CD4-positive, alpha-beta memory T cell (primary cell): ENCODE results near the gene SPATS2L. TPM values are rescaled to one million over a fixed set of nuclear protein-coding genes. Genes with fewer than 3 reads are reported as not detected.

Experiments used
- CTCF ChIA-PET: fragments of 350-600 bp; sonication (Branson Sonifier 250); formaldehyde crosslinking; loops from one replicate; lab custom pipeline; 2021; ENCODE audit warnings: inconsistent platforms; ENCODE audit not compliant: partially characterized antibody; lab: Charles Lee
- POLR2A ChIA-PET: fragments of 350-600 bp; sonication (Branson Sonifier 250); formaldehyde crosslinking; loops from one replicate; lab custom pipeline; 2021; ENCODE audit not compliant: partially characterized antibody; lab: Charles Lee
- DNase-seq, 5 donors: peaks; one replicate each; pipeline versions ENCODE4 v3.0.0 to v3.0.0-alpha.2; 2020 to 2022; ENCODE audit warnings: mixed read lengths in 1 of 5
- H3K27ac ChIP-seq: one replicate; pipeline ENCODE4 v1.7.0; 2013; ENCODE audit warnings: low read depth, low read length
- H3K27me3 ChIP-seq: 2 replicates; pipeline ENCODE4 v1.7.0; 2013; ENCODE audit warnings: mild to moderate bottlenecking, low read length, moderate library complexity; ENCODE audit not compliant: insufficient read depth
- H3K36me3 ChIP-seq: 2 replicates; pipeline ENCODE4 v1.7.0; 2013; ENCODE audit warnings: mild to moderate bottlenecking, low read length, moderate library complexity; ENCODE audit not compliant: insufficient read depth
- H3K4me1 ChIP-seq: 2 replicates; pipeline ENCODE4 v1.7.0; 2013; ENCODE audit warnings: mild to moderate bottlenecking, low read length, moderate library complexity; ENCODE audit not compliant: insufficient read depth
- H3K4me3 ChIP-seq, 2 donors: one replicate each; pipeline ENCODE4 v1.7.0; 2013; ENCODE audit warnings: low read length in 2 of 2, mild to moderate bottlenecking in 1 of 2
- H3K9me3 ChIP-seq, 2 donors: one replicate each; pipeline ENCODE4 v1.7.0; 2013; ENCODE audit warnings: low read length in 2 of 2, control low read depth in 1 of 2; ENCODE audit not compliant: control insufficient read depth in 1 of 2
- H3K27ac Mint-ChIP-seq, 7 donors: one replicate each; pipeline ENCODE4 v1.8.0; 2020 to 2021; ENCODE audit warnings: mixed read lengths in 7 of 7, mild to moderate bottlenecking in 6 of 7, inconsistent platforms in 3 of 7, moderate library complexity in 3 of 7
- H3K27me3 Mint-ChIP-seq, 2 donors: one replicate each; pipeline ENCODE4 v1.8.0; 2020 to 2021; ENCODE audit warnings: mixed read lengths in 2 of 2
- H3K36me3 Mint-ChIP-seq, 2 donors: one replicate each; pipeline ENCODE4 v1.8.0; 2020 to 2021; ENCODE audit warnings: mixed read lengths in 2 of 2, inconsistent platforms in 1 of 2, mild to moderate bottlenecking in 1 of 2
- H3K4me1 Mint-ChIP-seq, 4 donors: one replicate each; pipeline ENCODE4 v1.8.0; 2020 to 2021; ENCODE audit warnings: mixed read lengths in 4 of 4, mild to moderate bottlenecking in 1 of 4
- H3K4me3 Mint-ChIP-seq, 8 donors: one replicate each; pipeline ENCODE4 v1.8.0; 2020 to 2021; ENCODE audit warnings: mixed read lengths in 8 of 8, mild to moderate bottlenecking in 7 of 8, moderate library complexity in 6 of 8, inconsistent platforms in 3 of 8
- H3K9me3 Mint-ChIP-seq, 8 donors: one replicate each; pipeline ENCODE4 v1.8.0; 2020 to 2021; ENCODE audit warnings: mixed read lengths in 8 of 8, mild to moderate bottlenecking in 5 of 8, inconsistent platforms in 3 of 8, moderate library complexity in 1 of 8
- intact Hi-C: fragments of 100-400 bp; cut with micrococcal nuclease; formaldehyde crosslinking; loops from one replicate; pipeline ENCODE4 v1.15.1; 2023
- polyA plus RNA-seq, 2 donors: library from polyadenylated mRNA; unstranded; fragments of 300-500 nt; fragmentation: Illumina TruSeq; gene quantifications; one replicate each; pipeline ENCODE4 v1.2.3, GENCODE V29; 2021
- total RNA-seq, 2 experiments: library from RNA; stranded (reverse); gene quantifications; one replicate each; pipeline ENCODE4 v1.2.3, GENCODE V29; 2021

The SPATS2L gene
- total and polyA plus RNA-seq, 4 experiments from 2014 or later = 5.2 to 6.6 (median 6.0) TPM

- no peak overlapping the region for H3K27ac ChIP-seq
- H3K9me3 Mint-ChIP-seq = no peaks in the 10 kb centered on the region
- peaks cover 1 to 2% of the 10 kb centered on the region in 2 donors for H3K27me3 Mint-ChIP-seq
- no peak overlapping the region for H3K4me3 ChIP-seq
- no peaks in the 10 kb centered on the region for H3K36me3 ChIP-seq
- ChIA-PET CTCF (no interaction called here), POLR2A (no interaction called here)
- no peaks in the 10 kb centered on the region for H3K9me3 ChIP-seq
- H3K4me1 ChIP-seq = no peaks in the 10 kb centered on the region
- peaks cover 0 to 9% (median under 1%) of the 10 kb centered on the region in 4 donors for H3K4me1 Mint-ChIP-seq
- H3K36me3 Mint-ChIP-seq = no peaks in the 10 kb centered on the region
- intact Hi-C loops = no loop called here
- no peak for DNase-seq
- H3K27me3 ChIP-seq = no peaks in the 10 kb centered on the region
- no peak overlapping the region for H3K27ac Mint-ChIP-seq
- H3K4me3 Mint-ChIP-seq = no peak overlapping the region
Observed at GRCh38 chr2:200319548-200320337, 13.2 kb downstream of the SPATS2L start.

- no peak overlapping the region for H3K27ac ChIP-seq
- peaks cover 0 to 9% (median under 1%) of the 10 kb centered on the region in 4 donors for H3K4me1 Mint-ChIP-seq
- no peak overlapping the region for H3K27ac Mint-ChIP-seq
- H3K4me3 Mint-ChIP-seq = no peak overlapping the region
- no peak overlapping the region for H3K4me3 ChIP-seq
- H3K9me3 ChIP-seq = no peaks in the 10 kb centered on the region
- no peaks in the 10 kb centered on the region for H3K9me3 Mint-ChIP-seq
- H3K4me1 ChIP-seq = no peaks in the 10 kb centered on the region
- ChIA-PET CTCF (no interaction called here), POLR2A (no interaction called here)
- H3K36me3 ChIP-seq = no peaks in the 10 kb centered on the region
- H3K27me3 Mint-ChIP-seq = peaks cover 1 to 2% of the 10 kb centered on the region in 2 donors
- H3K27me3 ChIP-seq = no peaks in the 10 kb centered on the region
- no peak for DNase-seq
- no peaks in the 10 kb centered on the region for H3K36me3 Mint-ChIP-seq
- intact Hi-C loops = no loop called here
Observed at GRCh38 chr2:200320344-200320743, 13.9 kb downstream of the SPATS2L start.

DNA sequence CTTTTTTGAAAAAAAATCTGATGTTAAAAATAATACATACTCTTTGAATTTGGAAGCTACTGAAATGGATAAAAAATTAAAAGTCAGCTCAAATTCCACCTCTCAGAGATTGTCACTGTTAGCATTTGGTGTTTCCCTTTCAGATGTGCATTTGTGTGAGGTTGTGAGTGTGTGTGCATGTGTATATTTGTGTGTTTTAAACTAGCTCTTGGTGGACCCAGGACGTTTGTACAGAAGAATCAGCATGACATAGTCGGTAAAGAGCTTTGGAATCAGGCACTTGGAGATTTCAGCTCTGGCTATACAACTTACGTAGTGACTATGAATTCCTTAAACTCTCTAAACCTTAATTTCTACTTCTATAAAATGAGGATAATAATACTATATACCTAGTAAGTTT, 14.5 kb downstream of the SPATS2L start:
- Mint-ChIP-seq H3K4me1 (peaks cover 0 to 9% (median under 1%) of the 10 kb centered on the region in 4 donors), H3K9me3 (no peaks in the 10 kb centered on the region), H3K27ac (no peak overlapping the region), H3K27me3 (peaks cover 1 to 2% of the 10 kb centered on the region in 2 donors), H3K4me3 (no peak overlapping the region), H3K36me3 (no peaks in the 10 kb centered on the region)
- H3K27me3 ChIP-seq = no peaks in the 10 kb centered on the region
- H3K36me3 ChIP-seq = no peaks in the 10 kb centered on the region
- no peak overlapping the region for H3K4me3 ChIP-seq
- no peak for DNase-seq
- H3K9me3 ChIP-seq = no peaks in the 10 kb centered on the region
- intact Hi-C loops = no loop called here
- POLR2A ChIA-PET = no interaction called here
- no peak overlapping the region for H3K27ac ChIP-seq
- no peaks in the 10 kb centered on the region for H3K4me1 ChIP-seq
- CTCF ChIA-PET = no interaction called here

DNA sequence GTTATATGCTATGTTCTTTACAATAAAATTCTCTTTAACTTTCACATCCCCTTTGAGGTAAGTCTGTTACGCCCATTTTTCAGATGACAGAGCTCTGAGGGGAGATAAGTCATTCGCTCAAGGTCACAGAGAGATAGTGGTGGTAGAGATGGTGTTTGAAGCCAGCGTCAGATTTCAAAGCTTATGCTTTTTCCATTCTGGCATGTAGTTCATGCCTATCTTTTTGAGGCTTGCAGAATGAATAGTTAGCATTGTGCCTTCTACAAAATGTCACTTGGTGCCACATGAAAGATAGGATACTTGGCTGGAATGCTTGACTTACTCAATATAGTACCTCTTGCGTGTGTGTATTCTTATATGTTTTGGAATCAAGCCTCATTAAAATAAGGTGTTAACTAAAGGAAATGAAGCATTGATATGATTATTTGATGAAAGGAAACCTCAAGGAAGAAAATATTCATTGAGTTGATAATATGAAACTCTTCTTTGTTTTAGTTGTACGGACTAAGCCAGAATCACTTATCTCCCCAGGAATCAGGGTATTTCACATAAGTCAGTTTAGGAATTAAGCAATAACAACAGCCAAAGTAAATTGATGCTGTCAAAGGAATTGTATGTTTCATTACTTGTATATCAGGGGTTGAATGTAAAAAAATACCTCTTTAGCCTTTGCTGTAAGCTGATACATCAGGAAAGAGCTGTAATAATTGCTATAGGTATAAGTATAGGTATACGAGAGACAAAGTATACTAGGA, 15.5 kb downstream of the SPATS2L start:
- Mint-ChIP-seq H3K27me3 (peaks cover 1 to 2% of the 10 kb centered on the region in 2 donors), H3K36me3 (no peaks in the 10 kb centered on the region), H3K4me3 (no peak overlapping the region), H3K9me3 (no peaks in the 10 kb centered on the region), H3K27ac (no peak overlapping the region), H3K4me1 (peaks cover 0 to 9% (median under 1%) of the 10 kb centered on the region in 4 donors)
- Histone ChIP-seq H3K27ac (no peak overlapping the region), H3K27me3 (no peaks in the 10 kb centered on the region), H3K4me3 (no peak overlapping the region), H3K4me1 (no peaks in the 10 kb centered on the region), H3K36me3 (no peaks in the 10 kb centered on the region), H3K9me3 (no peaks in the 10 kb centered on the region)
- no peak for DNase-seq
- CTCF ChIA-PET = no interaction called here
- POLR2A ChIA-PET = no interaction called here
- intact Hi-C loops = no loop called here

DNA sequence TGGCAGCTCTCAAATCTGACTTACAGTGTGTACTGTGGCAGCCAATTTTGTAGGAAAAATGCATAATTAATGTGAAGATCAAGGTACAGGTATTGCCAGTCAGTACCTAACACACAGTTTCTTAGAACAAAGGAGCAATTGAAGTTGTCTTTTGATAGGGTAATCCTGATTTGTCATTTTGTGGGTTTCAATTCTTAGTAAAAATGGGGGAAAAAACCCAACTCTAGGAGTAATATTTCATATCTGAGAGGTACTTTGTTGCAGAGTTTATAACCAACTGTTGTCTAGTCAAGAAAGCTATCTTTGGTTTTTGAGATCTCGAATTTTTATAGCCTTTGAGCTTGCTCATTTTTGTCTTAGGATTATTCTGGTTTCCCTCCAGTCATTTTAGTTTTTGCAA, 16.1 kb downstream of the SPATS2L start:
- Mint-ChIP-seq H3K36me3 (no peaks in the 10 kb centered on the region), H3K4me1 (peaks cover 0 to 9% (median under 1%) of the 10 kb centered on the region in 4 donors), H3K27me3 (peaks cover 1 to 2% of the 10 kb centered on the region in 2 donors), H3K4me3 (no peak overlapping the region), H3K27ac (no peak overlapping the region), H3K9me3 (no peaks in the 10 kb centered on the region)
- H3K4me1 ChIP-seq = no peaks in the 10 kb centered on the region
- H3K36me3 ChIP-seq = no peaks in the 10 kb centered on the region
- no peak for DNase-seq
- no peaks in the 10 kb centered on the region for H3K27me3 ChIP-seq
- H3K9me3 ChIP-seq = no peaks in the 10 kb centered on the region
- CTCF ChIA-PET = no interaction called here
- intact Hi-C loops = no loop called here
- POLR2A ChIA-PET = interaction anchor here (0.7 kb wide), 1 partner anchor 14 kb away, joined by 3 read pairs; no protein-coding TSS in a partner anchor
- H3K4me3 ChIP-seq = no peak overlapping the region
- H3K27ac ChIP-seq = no peak overlapping the region

GRCh38 chr2:200324362-200324761, 17.9 kb downstream of the SPATS2L start:
- H3K27ac Mint-ChIP-seq = no peak overlapping the region
- H3K36me3 Mint-ChIP-seq = no peaks in the 10 kb centered on the region
- Histone ChIP-seq H3K27me3 (no peaks in the 10 kb centered on the region), H3K4me1 (no peaks in the 10 kb centered on the region), H3K9me3 (no peaks in the 10 kb centered on the region), H3K36me3 (no peaks in the 10 kb centered on the region), H3K27ac (no peak overlapping the region), H3K4me3 (no peak overlapping the region)
- peaks cover 0 to 9% (median under 1%) of the 10 kb centered on the region in 4 donors for H3K4me1 Mint-ChIP-seq
- ChIA-PET CTCF (no interaction called here), POLR2A (no interaction called here)
- no peak overlapping the region for H3K4me3 Mint-ChIP-seq
- H3K27me3 Mint-ChIP-seq = peaks cover 0 to 2% of the 10 kb centered on the region in 2 donors
- DNase-seq = no peak
- H3K9me3 Mint-ChIP-seq = no peaks in the 10 kb centered on the region
- intact Hi-C loops = no loop called here

DNA sequence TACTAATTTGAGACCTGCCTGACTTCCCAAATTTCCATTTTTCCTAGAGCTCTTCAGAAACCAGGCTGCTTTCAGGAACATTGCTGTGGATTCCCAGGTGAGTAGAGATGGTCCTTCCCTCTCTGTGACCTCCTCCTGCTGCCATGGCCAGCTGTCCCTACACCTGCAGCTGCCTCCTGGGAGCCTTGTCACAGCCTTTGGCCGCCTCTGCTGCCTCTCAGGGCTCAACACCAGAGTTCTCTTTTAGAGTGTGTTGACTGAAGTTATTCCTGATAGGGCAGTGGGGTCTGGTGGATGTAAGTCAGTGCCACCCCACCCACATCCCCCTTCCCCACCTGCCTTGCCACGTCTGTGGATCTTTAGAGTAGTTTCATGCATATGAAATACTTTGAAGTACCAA, 22.9 kb downstream of the SPATS2L start:
- Histone ChIP-seq H3K4me3 (no peak overlapping the region), H3K36me3 (no peaks in the 10 kb centered on the region), H3K27me3 (no peaks in the 10 kb centered on the region), H3K27ac (no peak overlapping the region), H3K9me3 (no peaks in the 10 kb centered on the region), H3K4me1 (no peaks in the 10 kb centered on the region)
- Mint-ChIP-seq H3K27me3 (no peaks in the 10 kb centered on the region), H3K36me3 (no peaks in the 10 kb centered on the region), H3K4me3 (no peak overlapping the region), H3K9me3 (peaks cover 0 to 4% (median 0%) of the 10 kb centered on the region in 8 donors), H3K4me1 (no peaks in the 10 kb centered on the region), H3K27ac (no peak overlapping the region)
- ChIA-PET POLR2A (interaction anchor here (0.6 kb wide), 1 partner anchor 58 kb away, joined by 3 read pairs; no protein-coding TSS in a partner anchor), CTCF (no interaction called here)
- intact Hi-C loops = no loop called here
- DNase-seq = no peak
